IPS-NIHi7 (cell line): ENCODE results near the gene CACNA2D3.
"Not testable (repeated sequence)": the region's sequence is repeated elsewhere in the genome, so short reads cannot be mapped to it uniquely, and the experiment has no call there.

ENCODE experiments used
- DNase-seq: peaks from one replicate; pipeline ENCODE4 v3.0.0; 2012; ENCODE audit warnings: mixed read lengths; ENCODE audit errors: extremely low spot score

The CACNA2D3 gene

GRCh38 chr3:54963641-54964040 is 841.3 kb downstream of the CACNA2D3 start:
- no peak for DNase-seq

DNA sequence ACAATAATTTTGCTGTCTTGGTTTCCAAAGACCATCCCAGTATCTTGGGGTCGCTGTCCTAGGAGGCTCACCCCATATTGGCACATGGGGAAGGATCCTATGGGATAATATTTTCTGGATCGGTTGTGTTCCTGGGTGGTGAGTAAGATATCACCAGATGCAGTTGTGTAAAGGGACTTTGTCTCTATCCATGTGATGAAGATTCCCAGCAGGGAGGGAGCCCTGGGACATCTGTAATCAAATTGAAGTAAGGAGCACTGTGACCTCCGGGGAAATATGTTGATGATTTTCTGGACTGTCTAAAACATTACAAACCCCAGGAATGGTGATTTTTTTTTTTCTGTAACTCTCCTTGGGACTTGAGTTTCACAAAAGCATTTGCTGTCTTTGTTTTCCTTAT is 841.7 kb downstream of the CACNA2D3 start:
- no peak for DNase-seq

DNA sequence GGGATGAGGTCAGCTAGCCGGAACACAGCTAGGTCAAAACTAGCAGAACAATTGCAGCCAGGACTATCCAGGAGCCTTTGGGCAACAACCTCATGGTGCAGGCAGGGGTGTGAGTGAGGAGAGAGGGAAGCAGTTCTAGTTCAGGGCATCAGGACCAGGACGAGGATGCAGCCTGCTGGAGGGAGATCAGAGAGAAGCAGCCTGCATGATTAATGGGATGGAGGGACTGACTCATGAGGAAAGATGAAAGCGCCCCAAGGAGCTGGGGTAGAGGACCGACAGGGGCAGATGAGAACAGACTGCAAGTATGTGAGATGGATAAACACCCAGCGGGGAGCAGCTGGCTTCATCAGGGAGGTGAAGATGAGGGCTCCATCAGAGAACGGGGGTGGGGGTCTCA is 843.4 kb downstream of the CACNA2D3 start:
- DNase-seq, result no peak

DNA sequence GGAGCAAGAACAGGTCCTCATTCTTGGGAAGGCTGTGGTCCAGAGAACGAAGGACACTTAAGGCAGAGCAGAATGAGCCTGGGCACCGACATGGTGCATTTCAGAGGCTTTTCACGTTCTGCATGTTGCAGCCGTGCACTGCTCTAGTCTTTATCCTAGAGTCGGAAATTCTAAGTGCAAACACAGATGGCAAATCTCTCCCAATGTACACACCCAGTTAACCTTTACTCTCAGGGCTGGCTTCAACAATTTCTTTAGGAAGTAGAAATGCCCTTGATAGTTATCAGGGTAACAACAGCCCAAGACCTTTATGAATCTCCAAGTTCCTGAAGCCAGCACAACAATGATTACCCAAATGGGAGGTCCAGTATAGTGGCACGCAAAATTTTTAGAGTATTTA is 844.6 kb downstream of the CACNA2D3 start:
- DNase-seq, result no peak

DNA sequence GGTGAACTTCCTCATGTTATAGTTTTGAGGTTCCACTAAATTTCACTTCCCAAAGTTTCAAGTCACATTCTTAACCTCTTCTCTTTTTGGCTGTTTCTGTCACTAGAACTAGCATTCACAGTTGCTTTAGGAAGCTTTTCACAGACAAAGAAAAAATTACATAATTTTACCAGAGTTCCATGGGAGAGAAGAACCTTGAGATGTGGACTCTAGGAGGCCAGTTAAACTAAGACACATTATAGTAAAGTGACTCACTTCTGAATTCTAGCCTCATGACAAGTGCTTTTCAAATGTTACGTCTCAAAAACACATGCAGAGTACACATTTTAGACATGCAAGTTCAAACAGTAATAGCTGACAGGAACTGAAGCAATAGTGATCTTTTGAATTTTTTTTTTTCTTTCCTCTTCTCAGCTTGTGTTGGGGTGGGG is 845.4 kb downstream of the CACNA2D3 start:
- no peak for DNase-seq

GRCh38 chr3:54968546-54969172 is 846.3 kb downstream of the CACNA2D3 start:
- no peak for DNase-seq

DNA sequence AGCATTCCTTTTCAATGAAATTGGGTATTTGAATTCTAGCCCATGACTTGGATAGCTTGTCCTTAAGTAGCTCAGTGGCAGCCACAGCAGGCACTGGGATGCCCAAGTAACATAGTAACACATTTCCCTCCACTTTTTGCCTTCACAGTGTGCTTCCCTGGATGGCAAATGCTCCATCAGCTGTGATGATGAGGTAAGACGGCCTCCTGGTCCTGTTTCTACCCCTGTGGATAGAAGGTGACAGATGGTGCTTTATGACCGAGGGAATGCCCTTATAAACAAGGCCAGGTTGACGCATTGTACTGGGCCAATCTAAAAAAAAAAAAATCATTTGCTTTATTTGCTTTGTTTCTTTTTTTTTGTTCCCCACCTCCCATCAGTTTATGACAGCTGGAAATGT is 847.3 kb downstream of the CACNA2D3 start:
- DNase-seq, result no peak

DNA sequence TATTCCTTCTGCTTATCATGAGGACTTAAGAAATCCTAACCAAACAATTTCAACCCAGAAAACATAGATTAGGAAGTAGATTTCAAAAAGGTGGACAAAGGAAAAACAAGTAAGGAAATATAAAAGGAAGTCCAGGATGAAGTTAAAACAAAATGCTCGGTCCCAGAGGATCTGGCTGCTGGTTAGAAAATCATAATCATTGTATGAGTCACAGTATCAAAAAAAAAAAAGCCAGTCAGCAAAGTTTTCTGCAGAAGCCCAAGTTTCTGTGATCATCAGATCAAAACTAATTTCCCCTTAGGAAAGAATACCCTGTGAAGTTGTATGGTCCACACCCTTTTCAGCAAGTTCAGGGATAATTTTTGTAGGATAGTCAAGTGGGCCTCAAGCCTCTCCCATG is 848.5 kb downstream of the CACNA2D3 start:
- DNase-seq, result no peak

- no peak for DNase-seq
These were observed 855.1 kb downstream of the CACNA2D3 start for GRCh38 chr3:54977439-54977838.

DNA sequence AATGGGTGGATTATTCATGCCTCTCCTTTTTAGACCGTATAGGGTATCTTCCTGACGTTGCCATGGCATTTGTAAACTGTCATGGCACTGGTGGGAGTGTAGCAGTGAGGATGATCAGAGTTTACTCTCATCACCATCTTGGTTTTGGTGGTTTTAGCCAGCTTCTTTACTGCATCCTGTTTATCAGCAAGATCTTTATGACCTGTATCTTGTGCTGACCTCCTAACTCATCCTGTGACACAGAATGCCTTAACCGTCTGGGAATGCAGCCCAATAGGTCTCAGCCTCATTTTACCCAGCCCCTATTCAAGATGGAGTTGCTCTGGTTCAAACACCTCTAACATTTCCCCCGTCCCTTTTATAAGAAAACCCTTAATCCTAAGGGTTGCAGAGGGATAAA is 855.6 kb downstream of the CACNA2D3 start:
- DNase-seq, result not testable (repeated sequence)

GRCh38 chr3:54982807-54983206 is 860.5 kb downstream of the CACNA2D3 start:
- no peak for DNase-seq

DNA sequence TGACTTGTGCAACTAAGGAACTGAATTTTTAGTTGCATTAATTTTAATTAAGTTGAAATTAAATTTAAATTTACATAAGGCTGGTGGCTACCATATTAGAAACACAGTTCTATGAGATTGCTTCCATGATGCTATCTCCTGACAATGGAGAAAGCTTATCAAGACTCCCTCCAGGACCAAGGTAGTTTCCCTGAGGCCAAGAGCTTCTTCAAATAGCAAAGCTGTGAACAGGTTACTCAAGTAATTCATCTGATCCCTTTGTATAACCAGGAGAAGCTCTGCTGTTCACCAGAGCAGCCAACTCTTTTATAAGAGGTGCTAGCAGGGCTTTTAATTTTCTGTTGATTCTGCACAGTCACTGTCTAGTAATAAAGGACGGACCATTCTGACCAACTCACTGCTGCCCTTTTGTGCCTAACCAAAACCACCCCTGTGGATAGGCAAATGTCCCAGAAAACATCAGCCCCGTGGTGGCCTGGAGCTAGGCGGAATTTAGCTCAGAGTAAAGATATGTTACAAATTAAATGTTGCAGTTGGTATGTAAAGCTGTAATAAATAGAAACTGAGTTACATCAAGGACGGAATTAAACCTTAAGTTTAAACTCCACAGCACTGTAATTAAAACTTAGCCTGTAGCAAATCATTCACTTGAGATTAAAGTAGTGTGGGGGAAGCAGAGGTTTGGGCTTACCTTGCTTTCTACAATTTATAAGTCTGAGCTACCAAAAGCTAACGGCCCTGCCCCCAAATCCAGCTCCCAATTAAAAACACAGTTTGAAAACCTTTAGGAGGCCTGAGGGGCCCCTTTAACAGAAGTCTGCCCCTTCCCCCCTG is 861.1 kb downstream of the CACNA2D3 start:
- DNase-seq, result no peak

- no peak for DNase-seq
These were observed 863.5 kb downstream of the CACNA2D3 start for GRCh38 chr3:54985856-54986255.

- no peak for DNase-seq
These were observed 863.9 kb downstream of the CACNA2D3 start for GRCh38 chr3:54986294-54986693.

GRCh38 chr3:54987719-54988118 is 865.4 kb downstream of the CACNA2D3 start:
- DNase-seq, result no peak

GRCh38 chr3:54988302-54988837 is 866.0 kb downstream of the CACNA2D3 start:
- DNase-seq, result no peak

- DNase-seq, result no peak
These were observed 866.7 kb downstream of the CACNA2D3 start for GRCh38 chr3:54988838-54989630.

DNA sequence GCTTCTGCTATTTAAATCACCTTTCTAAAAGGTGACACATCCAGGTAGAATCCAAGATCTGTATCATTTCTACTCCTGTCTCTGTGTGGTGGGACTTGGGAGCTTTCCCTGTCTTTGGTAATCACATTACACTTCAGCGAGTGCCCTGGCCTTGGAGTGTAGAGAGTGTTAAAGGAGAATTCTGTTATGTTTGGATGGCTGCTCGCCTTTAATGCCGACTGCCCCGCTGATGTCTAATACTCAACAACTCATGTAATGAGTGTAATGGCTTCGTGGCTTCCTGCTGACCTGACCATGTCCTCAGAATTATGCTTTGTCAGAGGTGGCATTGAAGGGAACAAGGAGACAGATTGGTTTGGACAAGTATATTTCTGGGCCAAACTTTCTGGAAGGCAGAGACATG is 871.8 kb downstream of the CACNA2D3 start:
- DNase-seq, result no peak

- peak; percentile 68 for DNase-seq
These were observed 876.8 kb downstream of the CACNA2D3 start for GRCh38 chr3:54999159-54999558.

- DNase-seq, result no peak
These were observed 877.5 kb downstream of the CACNA2D3 start for GRCh38 chr3:54999811-55000210.

DNA sequence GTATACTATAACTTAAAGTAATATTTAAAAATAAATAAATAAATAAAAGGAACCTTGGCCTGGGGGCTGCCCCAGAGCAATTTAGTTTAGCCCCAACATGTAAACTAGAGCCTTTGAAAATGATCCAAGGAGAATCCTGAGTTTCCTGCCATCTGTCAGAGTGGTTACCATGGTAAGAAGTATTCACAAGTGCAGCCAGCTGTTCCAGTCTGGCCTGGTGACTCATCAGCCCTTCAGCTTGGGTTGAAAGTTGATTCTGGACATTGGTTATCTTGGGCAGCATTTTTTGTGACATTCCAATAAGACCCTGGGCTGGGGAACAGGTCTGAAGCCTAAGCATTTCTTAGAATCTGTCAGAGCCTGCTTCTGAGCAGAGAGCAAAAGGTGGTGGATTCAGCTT is 878.2 kb downstream of the CACNA2D3 start:
- peak; percentile 46 for DNase-seq

DNA sequence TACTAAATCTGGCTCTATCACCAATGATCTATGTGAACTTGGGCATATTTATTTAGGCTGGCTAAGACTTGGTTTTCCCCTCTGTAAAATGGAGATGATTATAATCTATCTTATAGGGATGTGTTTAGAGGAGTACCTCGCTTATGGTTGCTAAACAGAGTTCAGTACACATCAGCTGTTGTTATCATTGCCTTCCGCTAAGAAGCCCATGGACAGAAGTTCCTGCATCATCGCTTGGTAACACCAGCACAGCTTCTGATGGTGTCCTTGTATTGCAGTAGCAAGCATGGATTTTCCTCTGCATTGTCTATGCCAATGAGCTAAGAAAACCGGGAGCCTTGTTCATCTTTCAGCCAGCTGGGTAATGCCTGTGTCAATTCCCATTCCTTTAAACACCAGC is 878.6 kb downstream of the CACNA2D3 start:
- DNase-seq, result no peak
